Measurements from ENCODE around the gene EGFR.

Gene EGFR

GRCh38 chr7:55247428-55247827 lies 228.6 kb downstream of the EGFR start:
- TF ChIP-seq CTCF (conservative IDR thresholded peaks at IDR 0.05; ENCODE audit: control insufficient read depth, insufficient read depth, low read depth, low read length) = no peak
- DNase-seq (ENCODE audit: low read depth) = no peak
- no peak overlapping the region for H3K4me3 ChIP-seq (ENCODE audit: control insufficient read depth, low read depth, low read length)

GRCh38 chr7:55248526-55248925 lies 229.7 kb downstream of the EGFR start:
- DNase-seq (ENCODE audit: low read depth) = no peak
- H3K4me3 ChIP-seq (ENCODE audit: control insufficient read depth, low read depth, low read length) = no peak overlapping the region
- TF ChIP-seq CTCF (conservative IDR thresholded peaks at IDR 0.05; ENCODE audit: control insufficient read depth, insufficient read depth, low read depth, low read length) = no peak

GRCh38 chr7:55249332-55249731 lies 230.5 kb downstream of the EGFR start:
- H3K4me3 ChIP-seq (ENCODE audit: control insufficient read depth, low read depth, low read length) = no peak overlapping the region
- TF ChIP-seq CTCF (conservative IDR thresholded peaks at IDR 0.05; ENCODE audit: control insufficient read depth, insufficient read depth, low read depth, low read length) = no peak
- peak; percentile 55 for DNase-seq (ENCODE audit: low read depth)

GRCh38 chr7:55250313-55250712 lies 231.5 kb downstream of the EGFR start:
- TF ChIP-seq CTCF (conservative IDR thresholded peaks at IDR 0.05; ENCODE audit: control insufficient read depth, insufficient read depth, low read depth, low read length) = peak; percentile 61
- peak; percentile 25 for DNase-seq (ENCODE audit: low read depth)

GRCh38 chr7:55251313-55251712 lies 232.5 kb downstream of the EGFR start:
- DNase-seq (ENCODE audit: low read depth) = no peak
- H3K4me3 ChIP-seq (ENCODE audit: control insufficient read depth, low read depth, low read length) = no peak overlapping the region
- no peak for TF ChIP-seq CTCF (conservative IDR thresholded peaks at IDR 0.05; ENCODE audit: control insufficient read depth, insufficient read depth, low read depth, low read length)

More at GRCh38 chr7:55250313-55250712, 231.5 kb downstream of the EGFR start:
- H3K4me3 ChIP-seq (ENCODE audit: control insufficient read depth, low read depth, low read length) = no peak overlapping the region

GRCh38 chr7:55251911-55252310 lies 233.1 kb downstream of the EGFR start:
- no peak for TF ChIP-seq CTCF (conservative IDR thresholded peaks at IDR 0.05; ENCODE audit: control insufficient read depth, insufficient read depth, low read depth, low read length)
- no peak for DNase-seq (ENCODE audit: low read depth)
- H3K4me3 ChIP-seq (ENCODE audit: control insufficient read depth, low read depth, low read length) = no peak overlapping the region

- no peak for TF ChIP-seq CTCF (conservative IDR thresholded peaks at IDR 0.05; ENCODE audit: control insufficient read depth, insufficient read depth, low read depth, low read length)
- no peak overlapping the region for H3K4me3 ChIP-seq (ENCODE audit: control insufficient read depth, low read depth, low read length)
- no peak for DNase-seq (ENCODE audit: low read depth)
These were observed 233.6 kb downstream of the EGFR start for GRCh38 chr7:55252386-55252785.

Data from fibroblast of mammary gland (primary cell).